ENCODE results near the gene FUBP3. TPM values are rescaled to one million over a fixed set of nuclear protein-coding genes. Genes with fewer than 3 reads are reported as not detected.

FUBP3 gene
- total RNA-seq, 1 experiment from 2014 or later, result 73.7 TPM

DNA sequence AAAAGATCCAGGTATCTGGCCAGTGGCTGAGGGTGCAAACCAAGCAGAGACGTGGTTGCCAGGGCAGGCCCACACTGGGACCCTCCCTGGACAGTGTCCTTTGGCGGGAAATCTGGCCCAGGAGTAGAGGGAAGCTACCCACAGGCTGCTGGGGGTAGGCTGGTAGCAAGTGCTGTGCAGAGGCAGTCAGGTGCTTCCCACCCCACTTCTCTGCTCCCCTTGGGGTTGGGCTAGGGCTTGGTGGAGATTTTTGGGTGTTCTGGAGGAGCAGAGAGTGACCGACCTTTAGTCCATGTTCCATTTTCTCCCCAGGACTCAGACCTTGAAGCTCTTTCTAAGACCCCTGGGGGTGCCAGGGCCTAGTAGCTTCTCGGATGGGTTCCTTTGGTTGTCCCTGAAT lies 90.6 kb downstream of the FUBP3 start:
- intact Hi-C loops (cut with micrococcal nuclease), result no loop called here
- ATAC-seq (peak; percentile 36; the same call in 1 of the 2 replicates), DNase-seq (ENCODE audit: low read depth, low spot score) (no peak)
- Histone ChIP-seq H3K27me3 (ENCODE audit: insufficient read depth, low read length) (no peaks in the 10 kb centered on the region), H3K9me3 (ENCODE audit: control insufficient read depth in 1 of 2, insufficient read depth in 1 of 2, low read depth in 1 of 2, low read length in 2 of 2) (no peaks in the 10 kb centered on the region), H3K79me2 (ENCODE audit: insufficient read depth, low read length) (no peaks in the 10 kb centered on the region), H3K4me3 (replicated peaks in 1 of 2; ENCODE audit: low read depth in 1 of 2, low read length in 2 of 2) (no peak overlapping the region), H4K20me1 (ENCODE audit: insufficient read depth) (no peaks in the 10 kb centered on the region), H2AFZ (ENCODE audit: low read depth, low read length, poor library complexity, severe bottlenecking) (no peak overlapping the region), H3K4me2 (ENCODE audit: low read length) (no peak overlapping the region), H3K9me2 (ENCODE audit: insufficient read depth) (no peaks in the 10 kb centered on the region), H3K27ac (ENCODE audit: low read depth, low read length) (no peak overlapping the region), H3K9ac (ENCODE audit: low read length) (no peak overlapping the region), H3K4me1 (ENCODE audit: control insufficient read depth in 1 of 2, insufficient read depth in 2 of 2, low read length in 2 of 2) (peaks cover 0 to 8% of the 10 kb centered on the region in 2 experiments; a peak in 2 of 4 replicates), H3K36me3 (ENCODE audit: control insufficient read depth in 1 of 2, insufficient read depth in 2 of 2, low read length in 2 of 2) (no peaks in the 10 kb centered on the region)
- TF ChIP-seq ATF3 (IDR thresholded peaks at IDR 0.05) (no peak), EZH2 (IDR thresholded peaks at IDR 0.05) (no peak), TCF7L2 (IDR thresholded peaks at IDR 0.05; ENCODE audit: borderline replicate concordance, extremely low read depth, insufficient read depth, insufficient read length) (no peak), CTCF (IDR thresholded peaks at IDR 0.05 in 2 of 3, conservative IDR thresholded peaks at IDR 0.05 in 1 of 3; ENCODE audit: borderline replicate concordance in 1 of 3, insufficient read depth in 1 of 3, low read depth in 2 of 3, low read length in 2 of 3) (no peak), CEBPB (IDR thresholded peaks at IDR 0.05; ENCODE audit: low read depth) (no peak), JUND (IDR thresholded peaks at IDR 0.05) (no peak), POLR2AphosphoS5 (IDR thresholded peaks at IDR 0.05; ENCODE audit: low read depth, low read length) (no peak), ELF1 (IDR thresholded peaks at IDR 0.05; ENCODE audit: borderline replicate concordance, low read depth) (no peak), EGR1 (IDR thresholded peaks at IDR 0.05; ENCODE audit: low read depth) (no peak), POLR2A (IDR thresholded peaks at IDR 0.05; ENCODE audit: borderline replicate concordance, extremely low read depth, insufficient read depth, insufficient read length) (no peak), FOSL1 (IDR thresholded peaks at IDR 0.05; ENCODE audit: low read depth) (no peak), YY1 (IDR thresholded peaks at IDR 0.05; ENCODE audit: extremely low read depth, insufficient replicate concordance, low read depth, low read length) (no peak), REST (IDR thresholded peaks at IDR 0.05; ENCODE audit: low read depth) (no peak), SP1 (IDR thresholded peaks at IDR 0.05; ENCODE audit: low read depth) (no peak), RAD21 (IDR thresholded peaks at IDR 0.05; ENCODE audit: low read depth) (no peak)
- POLR2A ChIA-PET, result no interaction called here
- CTCF ChIA-PET, result interaction anchor here (0.6 kb wide), 1 partner anchor 88 kb away, joined by 3 read pairs; no protein-coding TSS in a partner anchor
- RAD21 ChIA-PET (ENCODE audit: low non-redundant PET in 1 of 2, low total read pairs in 2 of 2, uncharacterized antibody in 2 of 2, unreplicated experiment in 2 of 2), result no interaction called here
- BruUV-seq (replicated peaks), result no TSS peak

Measured in HCT116 (cell line).